ENCODE data around the gene DIPK1A. TPM values are rescaled to one million over a fixed set of nuclear protein-coding genes. Genes with fewer than 3 reads are reported as not detected.

Gene DIPK1A
- polyA plus RNA-seq: 15.9 TPM
- long read RNA-seq, donor 1, transcript FAM69A-201 (5 exons, 2,574 nt): major isoform, 6 of 3,200 reads
- long read RNA-seq, donor 1, partial matches to known transcripts: 3,134 of 3,200 reads
- long read RNA-seq, donor 1, other reads (novel, unspliced or antisense): 60 of 3,200 reads
- long read RNA-seq, donor 2, transcript FAM69A-201 (5 exons, 2,574 nt): major isoform, 6 of 6 reads
- long read RNA-seq, donor 2, partial matches to known transcripts: 0 of 6 reads
- long read RNA-seq, donor 2, other reads (novel, unspliced or antisense): 0 of 6 reads
- long read RNA-seq, donor 3: 0 reads
- long read RNA-seq, donor 4: 0 reads
- long read RNA-seq, donor 5, transcript FAM69A-201 (5 exons, 2,574 nt): major isoform, 5 of 2,952 reads
- long read RNA-seq, donor 5, partial matches to known transcripts: 1,853 of 2,952 reads
- long read RNA-seq, donor 5, other reads (novel, unspliced or antisense): 1,094 of 2,952 reads
- long read RNA-seq, donor 6, partial matches to known transcripts: 8,384 of 8,561 reads
- long read RNA-seq, donor 6, other reads (novel, unspliced or antisense): 173 of 8,561 reads
- long read RNA-seq, donor 7, partial matches to known transcripts: 2,015 of 3,166 reads
- long read RNA-seq, donor 7, other reads (novel, unspliced or antisense): 1,147 of 3,166 reads
- long read RNA-seq, donor 8, transcript FAM69A-201 (5 exons, 2,574 nt): major isoform, 15 of 15 reads
- long read RNA-seq, donor 8, partial matches to known transcripts: 0 of 15 reads
- long read RNA-seq, donor 8, other reads (novel, unspliced or antisense): 0 of 15 reads
- long read RNA-seq, donor 9, transcript FAM69A-201 (5 exons, 2,574 nt): major isoform, 11 of 11 reads
- long read RNA-seq, donor 9, partial matches to known transcripts: 0 of 11 reads
- long read RNA-seq, donor 9, other reads (novel, unspliced or antisense): 0 of 11 reads
- long read RNA-seq, donor 10, partial matches to known transcripts: 0 of 3 reads
- long read RNA-seq, donor 10, other reads (novel, unspliced or antisense): 0 of 3 reads
- long read RNA-seq, donor 11, partial matches to known transcripts: 0 of 4 reads
- long read RNA-seq, donor 11, other reads (novel, unspliced or antisense): 0 of 4 reads

DNA sequence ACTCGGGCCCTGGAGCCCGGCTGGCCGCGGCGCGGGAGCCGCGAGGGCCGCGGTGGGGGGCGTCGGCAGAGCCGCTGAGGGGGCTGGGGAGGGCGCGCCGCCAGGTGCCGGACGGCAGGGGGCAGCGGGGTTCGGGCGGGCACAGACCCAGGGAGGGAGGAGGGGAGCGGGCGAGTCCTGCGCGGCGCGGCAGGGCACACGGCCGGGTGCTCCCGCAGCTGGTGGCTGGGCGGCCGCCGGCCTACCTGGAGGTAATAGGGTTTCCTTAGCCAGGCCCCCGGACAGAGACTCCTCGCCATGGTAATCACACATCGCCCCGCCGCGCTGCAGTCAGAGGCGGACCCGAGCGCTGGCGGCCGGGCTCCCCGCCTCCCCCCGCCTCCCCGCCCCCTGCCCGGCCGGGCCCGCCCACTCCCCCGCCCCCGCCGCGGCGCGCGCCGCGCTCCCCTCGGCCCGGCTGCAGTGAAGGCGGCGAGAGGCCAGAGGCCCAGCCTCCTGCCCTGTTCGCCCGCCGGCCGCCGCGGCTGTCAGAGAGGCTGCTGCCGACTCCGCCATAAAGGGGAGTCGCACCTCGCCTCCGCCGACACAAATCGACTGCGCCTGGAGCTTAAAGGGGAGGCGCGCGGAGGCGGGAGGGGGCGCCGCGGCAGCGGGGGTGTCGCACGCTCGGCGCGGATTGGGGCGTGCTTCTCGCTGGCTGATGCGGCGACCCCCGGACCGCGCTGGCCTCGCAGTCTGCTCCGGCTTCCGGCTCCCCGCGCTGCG, at the start of gene DIPK1A:
DIPK1A (minus strand) TSS at position 332 of the 765 bp plus-strand sequence; CDS start at position 299, 33 bp downstream.
- Histone ChIP-seq H3K9me3 (ENCODE audit: control insufficient read depth, low read depth, low read length) (no peaks in the 10 kb centered on the region), H3K27me3 (ENCODE audit: control insufficient read depth, insufficient read depth, low read length) (no peaks in the 10 kb centered on the region), H3K4me3 (ENCODE audit: low read length) (peak within 1 kb of the TSS; percentile 87), H3K27ac (ENCODE audit: low read length) (peak within 1 kb of the TSS; percentile 87), H3K4me1 (ENCODE audit: control insufficient read depth, insufficient read depth, low read length) (peaks cover 21% of the 10 kb centered on the region), H3K36me3 (ENCODE audit: control insufficient read depth, insufficient read depth, low read length) (no peaks in the 10 kb centered on the region)
- WGBS (ENCODE audit: insufficient coverage, low lambda C conversion rate): no CpG with 5 or more reads among the region's 103 CpGs
- peak; percentile 61 to 86 for DNase-seq

DNA sequence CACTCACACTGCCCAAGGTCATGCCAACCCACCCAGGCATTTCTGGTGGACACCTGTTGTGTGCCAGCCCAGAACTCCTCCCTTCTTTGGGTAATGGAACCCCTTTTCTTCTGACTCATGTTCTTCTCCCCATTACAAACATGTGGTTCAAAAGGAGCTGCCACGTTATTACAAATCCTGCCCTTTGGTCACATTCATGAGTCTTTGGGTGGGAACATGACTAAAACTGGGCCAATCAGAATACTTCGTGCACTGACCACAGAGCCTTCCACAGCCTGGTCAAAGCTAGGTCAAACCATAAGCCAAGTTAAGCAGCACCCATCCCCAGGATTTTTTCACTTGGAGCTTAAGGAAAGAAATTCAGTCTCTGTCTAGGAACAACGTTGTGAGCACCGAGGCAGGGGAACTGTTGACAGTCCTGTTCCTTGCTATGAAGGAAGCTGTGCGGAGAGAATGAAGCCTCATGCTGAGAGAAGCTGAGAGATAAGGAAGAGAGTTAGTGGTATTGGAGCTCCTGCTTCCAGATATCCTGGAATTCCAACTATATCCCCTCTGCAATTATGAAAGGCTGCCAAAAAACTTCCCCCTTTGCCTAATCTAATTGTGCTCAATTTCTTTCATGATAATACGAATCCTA, 46.8 kb upstream of the DIPK1A start:
- H3K9me3 ChIP-seq (ENCODE audit: control insufficient read depth, low read depth, low read length): no peaks in the 10 kb centered on the region
- WGBS (ENCODE audit: insufficient coverage, low lambda C conversion rate): 56% methylated on average over 2 of the region's 6 CpGs
- DNase-seq: no peak

DNA sequence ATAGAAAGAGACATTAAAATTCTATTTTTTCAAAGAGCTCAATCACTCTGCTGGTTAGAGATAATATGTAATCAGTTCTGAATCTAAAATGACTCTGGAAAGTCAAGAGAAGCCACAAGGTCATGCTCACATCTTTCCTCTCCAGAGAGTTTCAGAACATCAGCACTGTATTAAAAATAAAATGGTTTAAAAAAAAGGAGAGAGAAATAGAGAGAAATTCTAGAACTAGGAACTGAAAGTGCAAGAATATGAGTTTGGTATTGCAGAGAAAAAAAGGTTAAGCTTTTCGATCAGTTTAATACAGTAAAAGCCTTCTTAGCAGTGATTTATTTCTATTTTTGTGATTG, 44.0 kb upstream of the DIPK1A start:
- no peak overlapping the region for H3K4me3 ChIP-seq (ENCODE audit: low read length)
- no peaks in the 10 kb centered on the region for H3K36me3 ChIP-seq (ENCODE audit: control insufficient read depth, insufficient read depth, low read length)
- WGBS (ENCODE audit: insufficient coverage, low lambda C conversion rate): 86% methylated on average over 1 of the region's 1 CpG
- H3K4me1 ChIP-seq (ENCODE audit: control insufficient read depth, insufficient read depth, low read length): peaks cover 15% of the 10 kb centered on the region
- DNase-seq: no peak
- H3K27ac ChIP-seq (ENCODE audit: low read length): no peak overlapping the region
- no peaks in the 10 kb centered on the region for H3K9me3 ChIP-seq (ENCODE audit: control insufficient read depth, low read depth, low read length)
- H3K27me3 ChIP-seq (ENCODE audit: control insufficient read depth, insufficient read depth, low read length): no peaks in the 10 kb centered on the region

More for the DNA sequence above, 46.8 kb upstream of the DIPK1A start:
- no peaks in the 10 kb centered on the region for H3K27me3 ChIP-seq (ENCODE audit: control insufficient read depth, insufficient read depth, low read length)
- H3K4me3 ChIP-seq (ENCODE audit: low read length): no peak overlapping the region
- no peaks in the 10 kb centered on the region for H3K4me1 ChIP-seq (ENCODE audit: control insufficient read depth, insufficient read depth, low read length)
- H3K27ac ChIP-seq (ENCODE audit: low read length): no peak overlapping the region
- no peaks in the 10 kb centered on the region for H3K36me3 ChIP-seq (ENCODE audit: control insufficient read depth, insufficient read depth, low read length)

GRCh38 chr1:93004566-93005251, 43.4 kb upstream of the DIPK1A start:
- H3K27me3 ChIP-seq (ENCODE audit: control insufficient read depth, insufficient read depth, low read length): no peaks in the 10 kb centered on the region
- 85% methylated on average over 4 of the region's 5 CpGs for WGBS (ENCODE audit: insufficient coverage, low lambda C conversion rate)
- no peak overlapping the region for H3K4me3 ChIP-seq (ENCODE audit: low read length)
- no peak overlapping the region for H3K27ac ChIP-seq (ENCODE audit: low read length)
- H3K36me3 ChIP-seq (ENCODE audit: control insufficient read depth, insufficient read depth, low read length): no peaks in the 10 kb centered on the region
- no peak for DNase-seq
- H3K4me1 ChIP-seq (ENCODE audit: control insufficient read depth, insufficient read depth, low read length): peaks cover 15% of the 10 kb centered on the region
- no peaks in the 10 kb centered on the region for H3K9me3 ChIP-seq (ENCODE audit: control insufficient read depth, low read depth, low read length)

DNA sequence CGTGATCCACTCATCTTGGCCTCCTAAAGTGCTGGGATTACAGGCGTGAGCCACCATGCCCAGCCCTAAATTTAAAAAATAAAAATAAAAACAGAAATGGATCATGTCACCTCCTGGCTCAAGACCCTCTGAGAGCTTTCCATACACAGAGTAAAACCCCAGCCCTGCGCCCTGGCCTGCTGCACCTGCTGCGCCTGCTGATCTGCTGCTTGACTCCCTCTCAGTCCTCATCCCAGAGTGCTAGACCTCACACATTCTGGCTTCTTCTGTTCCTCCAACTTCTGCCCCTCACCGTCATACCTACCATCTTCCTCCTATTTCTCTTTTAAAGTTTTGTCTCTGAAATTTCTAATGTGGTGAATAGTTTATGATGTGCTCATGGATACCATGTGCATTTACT, 42.7 kb upstream of the DIPK1A start:
- H3K27me3 ChIP-seq (ENCODE audit: control insufficient read depth, insufficient read depth, low read length): no peaks in the 10 kb centered on the region
- WGBS (ENCODE audit: insufficient coverage, low lambda C conversion rate): 100% methylated on average over 2 of the region's 5 CpGs
- no peak overlapping the region for H3K27ac ChIP-seq (ENCODE audit: low read length)
- no peaks in the 10 kb centered on the region for H3K9me3 ChIP-seq (ENCODE audit: control insufficient read depth, low read depth, low read length)
- DNase-seq: no peak
- H3K36me3 ChIP-seq (ENCODE audit: control insufficient read depth, insufficient read depth, low read length): no peaks in the 10 kb centered on the region
- H3K4me1 ChIP-seq (ENCODE audit: control insufficient read depth, insufficient read depth, low read length): peaks cover 15% of the 10 kb centered on the region
- H3K4me3 ChIP-seq (ENCODE audit: low read length): no peak overlapping the region

GRCh38 chr1:93002781-93003180, 41.5 kb upstream of the DIPK1A start:
- Histone ChIP-seq H3K36me3 (ENCODE audit: control insufficient read depth, insufficient read depth, low read length) (no peaks in the 10 kb centered on the region), H3K9me3 (ENCODE audit: control insufficient read depth, low read depth, low read length) (no peaks in the 10 kb centered on the region), H3K27me3 (ENCODE audit: control insufficient read depth, insufficient read depth, low read length) (no peaks in the 10 kb centered on the region), H3K4me1 (ENCODE audit: control insufficient read depth, insufficient read depth, low read length) (peaks cover 15% of the 10 kb centered on the region), H3K4me3 (ENCODE audit: low read length) (no peak overlapping the region), H3K27ac (ENCODE audit: low read length) (no peak overlapping the region)
- WGBS (ENCODE audit: insufficient coverage, low lambda C conversion rate): 83% methylated on average over 1 of the region's 2 CpGs
- no peak for DNase-seq

DNA sequence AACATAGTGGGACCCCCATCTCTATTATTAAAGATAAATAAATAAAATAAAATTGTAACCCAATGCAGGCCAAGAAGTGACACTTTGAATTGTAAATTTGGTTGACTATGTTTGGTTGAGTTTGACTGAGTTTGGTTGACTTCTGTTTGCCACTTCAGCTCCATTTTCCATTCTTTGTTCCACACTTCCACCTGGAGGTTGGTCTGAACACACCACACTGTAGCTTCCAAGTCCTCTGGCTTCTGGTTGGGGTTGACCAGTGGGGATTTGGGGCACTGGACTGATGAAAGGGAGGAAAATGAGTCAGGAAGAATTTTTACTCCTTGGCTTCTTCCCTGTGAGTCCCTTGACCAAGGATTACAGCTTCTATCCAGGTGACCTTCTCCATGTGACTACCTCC, 40.6 kb upstream of the DIPK1A start:
- Histone ChIP-seq H3K27ac (ENCODE audit: low read length) (peak overlapping the region; percentile 18), H3K4me1 (ENCODE audit: control insufficient read depth, insufficient read depth, low read length) (peaks cover 15% of the 10 kb centered on the region), H3K36me3 (ENCODE audit: control insufficient read depth, insufficient read depth, low read length) (no peaks in the 10 kb centered on the region), H3K27me3 (ENCODE audit: control insufficient read depth, insufficient read depth, low read length) (no peaks in the 10 kb centered on the region), H3K9me3 (ENCODE audit: control insufficient read depth, low read depth, low read length) (no peaks in the 10 kb centered on the region), H3K4me3 (ENCODE audit: low read length) (no peak overlapping the region)
- peak in 1 of 2 donors; percentile 37 for DNase-seq

DNA sequence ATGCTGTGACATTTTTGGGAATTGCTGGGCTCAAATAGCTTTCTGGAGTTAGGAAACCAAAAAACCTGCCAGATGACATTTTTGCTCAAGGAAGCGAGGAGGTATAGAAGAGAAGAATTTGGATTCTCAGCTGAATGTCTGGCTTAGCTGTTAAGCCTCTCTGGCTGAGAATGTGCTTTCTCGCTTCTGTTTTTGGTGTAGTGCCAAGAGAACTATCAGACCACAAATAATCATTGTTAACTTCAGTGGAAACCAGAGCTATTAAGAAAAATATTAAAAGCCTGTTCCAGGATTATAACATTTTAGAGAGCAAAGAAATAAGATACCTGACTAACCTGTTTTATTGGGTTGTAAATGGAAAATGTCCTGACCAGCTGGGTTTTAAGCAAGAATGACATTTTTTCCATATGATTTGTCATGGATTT, 39.5 kb upstream of the DIPK1A start:
- H3K4me3 ChIP-seq (ENCODE audit: low read length): no peak overlapping the region
- no peaks in the 10 kb centered on the region for H3K36me3 ChIP-seq (ENCODE audit: control insufficient read depth, insufficient read depth, low read length)
- peaks cover 19% of the 10 kb centered on the region for H3K4me1 ChIP-seq (ENCODE audit: control insufficient read depth, insufficient read depth, low read length)
- no peaks in the 10 kb centered on the region for H3K27me3 ChIP-seq (ENCODE audit: control insufficient read depth, insufficient read depth, low read length)
- no CpG with 5 or more reads among the region's 2 CpGs for WGBS (ENCODE audit: insufficient coverage, low lambda C conversion rate)
- no peaks in the 10 kb centered on the region for H3K9me3 ChIP-seq (ENCODE audit: control insufficient read depth, low read depth, low read length)
- no peak for DNase-seq
- H3K27ac ChIP-seq (ENCODE audit: low read length): peak overlapping the region; percentile 62

DNA sequence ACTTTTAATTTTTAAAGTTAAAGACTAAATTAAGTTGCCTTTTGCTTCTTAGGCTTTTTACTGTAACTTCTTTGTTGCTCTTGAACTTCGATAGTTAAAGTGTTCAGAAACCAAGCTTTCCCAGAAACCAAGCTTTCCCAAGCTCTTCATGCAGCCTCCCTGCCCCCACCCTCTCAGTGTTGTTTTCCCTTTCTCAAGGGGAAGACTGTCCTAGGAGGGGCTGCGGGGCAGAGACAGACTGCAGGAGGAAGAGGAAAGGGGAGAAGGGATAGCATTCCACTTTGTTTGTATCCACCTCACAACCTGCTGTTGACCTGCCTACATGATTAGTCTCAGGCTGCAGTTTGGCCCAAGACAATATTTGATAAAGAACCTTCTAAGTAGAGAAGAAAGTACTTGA, 39.0 kb upstream of the DIPK1A start:
- Histone ChIP-seq H3K36me3 (ENCODE audit: control insufficient read depth, insufficient read depth, low read length) (no peaks in the 10 kb centered on the region), H3K4me3 (ENCODE audit: low read length) (no peak overlapping the region), H3K4me1 (ENCODE audit: control insufficient read depth, insufficient read depth, low read length) (peaks cover 23% of the 10 kb centered on the region), H3K27me3 (ENCODE audit: control insufficient read depth, insufficient read depth, low read length) (no peaks in the 10 kb centered on the region), H3K27ac (ENCODE audit: low read length) (peak overlapping the region; percentile 62), H3K9me3 (ENCODE audit: control insufficient read depth, low read depth, low read length) (no peaks in the 10 kb centered on the region)
- no CpG with 5 or more reads among the region's 2 CpGs for WGBS (ENCODE audit: insufficient coverage, low lambda C conversion rate)
- no peak for DNase-seq

Data from large intestine (tissue), 12 donors.